DOHH2 (cell line): ENCODE data around the gene RAPGEF1.
A peak's percentile ranks its signal among the peaks of the same experiment; 100 is the strongest.

Experiments
- H3F3A ChIP-seq: fragments of 200-600 bp; sonication (generic), shearing (Covaris generic); 2 replicates; pipeline ENCODE4 v1.6.0; 2016; ENCODE audit warnings: antibody characterized with exemption, mild to moderate bottlenecking; ENCODE audit not compliant: control insufficient read depth, insufficient read depth
- H3K27ac ChIP-seq: fragments of 200-600 bp; sonication (generic); 2 replicates; pipeline ENCODE4 v1.5.1; 2014; ENCODE audit warnings: low read depth, mild to moderate bottlenecking, low read length, moderate library complexity
- H3K27me3 ChIP-seq: fragments of 200-600 bp; sonication (generic); 2 replicates; pipeline ENCODE4 v1.6.1; 2014; ENCODE audit warnings: mild to moderate bottlenecking, low read length, mixed read lengths; ENCODE audit not compliant: control insufficient read depth
- H3K36me3 ChIP-seq: fragments of 200-600 bp; sonication (generic); 2 replicates; pipeline ENCODE4 v1.6.1; 2014; ENCODE audit warnings: mild to moderate bottlenecking, low read length, moderate library complexity, mixed read lengths; ENCODE audit not compliant: control insufficient read depth
- H3K4me1 ChIP-seq: fragments of 200-600 bp; sonication (generic); 2 replicates; pipeline ENCODE4 v1.6.1; 2014; ENCODE audit warnings: mild to moderate bottlenecking, low read length, mixed read lengths; ENCODE audit not compliant: control insufficient read depth
- H3K4me2 ChIP-seq: fragments of 200-600 bp; sonication (generic); 2 replicates; pipeline ENCODE4 v1.6.0; 2014; ENCODE audit warnings: mild to moderate bottlenecking, low read length, moderate library complexity
- H3K4me3 ChIP-seq: fragments of 200-600 bp; sonication (generic); 2 replicates; pipeline ENCODE4 v1.5.1; 2014; ENCODE audit warnings: mild to moderate bottlenecking, low read length, mixed read lengths
- H3K79me2 ChIP-seq: fragments of 200-600 bp; sonication (generic); 2 replicates; pipeline ENCODE4 v1.6.1; 2014; ENCODE audit warnings: mild to moderate bottlenecking, low read length, mixed read lengths; ENCODE audit not compliant: control insufficient read depth
- H3K9me2 ChIP-seq: fragments of 200-600 bp; sonication (generic); replicated peaks from 2 replicates; pipeline ENCODE4 v1.6.1; 2014; ENCODE audit warnings: mild to moderate bottlenecking, low read length, mixed read lengths; ENCODE audit not compliant: control insufficient read depth
- H3K9me3 ChIP-seq: fragments of 200-600 bp; sonication (generic); 2 replicates; pipeline ENCODE4 v1.6.1; 2014; ENCODE audit warnings: antibody characterized with exemption, low read length, mixed read lengths; ENCODE audit not compliant: control insufficient read depth, insufficient read depth
- H4K20me1 ChIP-seq: fragments of 200-600 bp; sonication (generic); 2 replicates; pipeline ENCODE4 v1.6.0; 2014; ENCODE audit warnings: low read depth, mild to moderate bottlenecking, antibody characterized with exemption, low read length, moderate library complexity; ENCODE audit not compliant: control insufficient read depth, insufficient read depth
- EZH2phosphoT487 ChIP-seq: fragments of 200-600 bp; sonication (generic); IDR thresholded peaks from 2 replicates; pipeline ENCODE4 v1.6.1; 2017; ENCODE audit warnings: borderline replicate concordance, mild to moderate bottlenecking, antibody characterized with exemption, low read length, moderate library complexity, mixed read lengths
- TF ChIP-seq, protein P1 (sequence below): fragments of 200-600 bp; sonication (generic); IDR thresholded peaks from one replicate; pipeline ENCODE4 v1.5.1; 2014; ENCODE audit warnings: antibody characterized with exemption, mild to moderate bottlenecking, low read depth, low read length; ENCODE audit not compliant: poor library complexity, severe bottlenecking

RAPGEF1 gene

DNA sequence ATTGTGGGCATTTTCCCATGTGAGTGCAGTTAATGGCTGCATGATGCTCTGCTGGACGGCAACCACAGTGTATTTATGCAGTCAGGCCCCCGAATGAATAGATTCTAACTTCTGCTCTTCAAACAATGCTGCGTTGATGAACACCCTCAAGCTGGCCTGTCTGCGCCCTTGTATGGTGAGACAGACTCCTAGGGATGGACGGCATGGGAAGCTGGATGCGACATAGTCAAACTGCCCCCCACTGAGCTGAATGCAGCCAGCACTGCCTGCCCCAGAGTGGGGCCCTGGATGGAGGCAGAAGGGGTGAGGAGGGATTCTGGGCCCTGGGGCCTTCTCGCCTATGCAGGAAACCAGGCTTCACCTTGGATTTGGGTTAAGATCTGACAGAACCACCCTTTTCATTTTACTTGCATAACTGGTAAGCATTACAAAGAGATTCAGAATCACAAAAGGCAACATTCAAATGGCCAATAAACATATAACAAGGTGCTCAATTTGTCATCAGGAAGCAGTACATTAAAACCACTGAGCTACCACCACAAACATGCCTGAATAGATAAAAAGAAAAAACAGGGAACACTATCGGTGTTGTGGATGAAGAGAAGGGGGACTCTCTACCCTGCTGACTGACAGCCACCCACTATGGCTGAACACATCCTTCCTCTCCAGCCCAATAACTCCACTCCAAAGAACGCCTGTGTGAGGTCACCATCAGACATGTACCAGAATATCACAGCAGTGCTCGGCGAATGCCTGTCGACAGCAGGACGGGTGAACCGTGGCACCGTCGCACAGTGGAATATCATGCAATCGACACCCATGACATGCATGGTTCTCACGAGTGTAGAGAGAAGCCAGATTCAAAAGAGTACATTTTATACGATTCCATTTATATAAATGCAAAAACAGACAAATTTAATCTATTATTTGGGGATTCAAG is 79.1 kb downstream of the RAPGEF1 start:
- Histone ChIP-seq H3K36me3 (peaks cover 34% of the 10 kb centered on the region), H3F3A (peaks cover 51% of the 10 kb centered on the region), H3K27me3 (no peaks in the 10 kb centered on the region), H4K20me1 (no peaks in the 10 kb centered on the region), H3K79me2 (peaks cover 90% of the 10 kb centered on the region), H3K4me1 (peaks cover 95% of the 10 kb centered on the region), H3K9me2 (no peaks in the 10 kb centered on the region), H3K4me2 (peak overlapping the region; percentile 57), H3K27ac (peak overlapping the region; percentile 94), H3K4me3 (peak overlapping the region; percentile 39), H3K9me3 (no peaks in the 10 kb centered on the region)
- TF ChIP-seq, protein P1, sequence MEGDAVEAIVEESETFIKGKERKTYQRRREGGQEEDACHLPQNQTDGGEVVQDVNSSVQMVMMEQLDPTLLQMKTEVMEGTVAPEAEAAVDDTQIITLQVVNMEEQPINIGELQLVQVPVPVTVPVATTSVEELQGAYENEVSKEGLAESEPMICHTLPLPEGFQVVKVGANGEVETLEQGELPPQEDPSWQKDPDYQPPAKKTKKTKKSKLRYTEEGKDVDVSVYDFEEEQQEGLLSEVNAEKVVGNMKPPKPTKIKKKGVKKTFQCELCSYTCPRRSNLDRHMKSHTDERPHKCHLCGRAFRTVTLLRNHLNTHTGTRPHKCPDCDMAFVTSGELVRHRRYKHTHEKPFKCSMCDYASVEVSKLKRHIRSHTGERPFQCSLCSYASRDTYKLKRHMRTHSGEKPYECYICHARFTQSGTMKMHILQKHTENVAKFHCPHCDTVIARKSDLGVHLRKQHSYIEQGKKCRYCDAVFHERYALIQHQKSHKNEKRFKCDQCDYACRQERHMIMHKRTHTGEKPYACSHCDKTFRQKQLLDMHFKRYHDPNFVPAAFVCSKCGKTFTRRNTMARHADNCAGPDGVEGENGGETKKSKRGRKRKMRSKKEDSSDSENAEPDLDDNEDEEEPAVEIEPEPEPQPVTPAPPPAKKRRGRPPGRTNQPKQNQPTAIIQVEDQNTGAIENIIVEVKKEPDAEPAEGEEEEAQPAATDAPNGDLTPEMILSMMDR = no peak
- no peak for TF ChIP-seq EZH2phosphoT487

DNA sequence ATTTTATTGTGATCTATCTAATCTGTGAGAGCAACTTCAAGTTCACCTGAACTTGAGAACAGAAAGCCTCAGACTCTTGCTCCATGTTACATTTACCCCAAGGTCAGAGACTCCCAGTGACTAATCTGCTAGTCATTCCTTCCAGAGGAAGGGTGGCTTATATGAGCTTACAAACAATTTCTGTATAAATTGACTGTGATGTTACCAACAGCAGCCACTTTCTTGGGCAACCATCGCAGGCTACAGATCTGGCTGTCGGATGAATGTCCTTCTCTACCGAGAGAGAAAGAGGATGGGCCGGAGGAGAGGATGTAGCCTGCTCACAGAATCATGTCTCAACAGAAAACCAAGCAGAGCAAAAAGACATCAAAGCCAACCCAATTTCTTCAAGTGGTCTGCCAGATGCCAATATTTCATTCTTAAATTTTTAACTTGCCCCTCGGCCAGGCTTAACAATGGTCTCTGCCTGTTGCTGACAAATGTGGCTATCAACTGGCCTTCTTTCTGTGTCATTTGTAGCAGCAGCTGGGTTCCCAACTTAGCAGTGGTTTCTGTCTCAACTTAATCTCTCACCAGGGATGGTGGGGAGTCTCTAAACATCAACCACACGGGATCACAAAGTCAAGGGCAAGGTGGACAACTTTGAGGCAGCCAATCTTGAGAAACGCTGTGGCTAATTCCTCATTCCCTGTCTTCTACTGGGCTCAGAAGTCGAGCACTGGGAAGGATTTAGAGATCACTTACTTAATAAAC is 81.3 kb downstream of the RAPGEF1 start:
- Histone ChIP-seq H3K27ac (peak overlapping the region; percentile 94), H3K4me2 (peak overlapping the region; percentile 80), H3K79me2 (peaks cover 89% of the 10 kb centered on the region), H3K9me2 (no peaks in the 10 kb centered on the region), H3K4me3 (peak overlapping the region; percentile 51), H3K36me3 (peaks cover 28% of the 10 kb centered on the region), H3K4me1 (peaks cover 100% of the 10 kb centered on the region), H4K20me1 (peaks cover 1% of the 10 kb centered on the region; the same call in 1 of the 2 replicates), H3F3A (peaks cover 49% of the 10 kb centered on the region), H3K9me3 (no peaks in the 10 kb centered on the region), H3K27me3 (no peaks in the 10 kb centered on the region)
- no peak for TF ChIP-seq EZH2phosphoT487
- TF ChIP-seq, protein P1 = no peak

DNA sequence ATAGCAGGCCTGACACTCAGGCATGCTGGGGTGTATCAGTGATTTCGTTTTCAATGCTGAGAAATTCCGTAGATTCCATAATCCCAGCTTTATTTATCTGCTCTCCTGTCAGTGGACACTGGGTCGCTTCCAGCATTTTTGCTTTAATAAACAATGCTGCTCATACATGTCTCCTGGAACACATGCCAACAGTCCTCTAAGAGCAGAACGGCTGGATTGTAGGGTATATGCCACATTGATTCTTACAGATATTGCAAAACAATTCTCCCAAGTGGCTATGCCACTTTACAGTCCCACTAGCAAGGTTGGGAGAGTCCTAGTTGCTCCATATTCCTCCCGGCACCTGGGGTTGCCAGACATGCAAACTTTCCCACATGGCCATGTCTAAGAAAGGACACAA is 81.9 kb downstream of the RAPGEF1 start:
- Histone ChIP-seq H3K9me3 (no peaks in the 10 kb centered on the region), H3K36me3 (peaks cover 35% of the 10 kb centered on the region), H3K79me2 (peaks cover 89% of the 10 kb centered on the region), H3K4me1 (peaks cover 100% of the 10 kb centered on the region), H3K27me3 (no peaks in the 10 kb centered on the region), H3K4me2 (peak overlapping the region; percentile 80), H4K20me1 (peaks cover 4% of the 10 kb centered on the region; the same call in 1 of the 2 replicates), H3F3A (peaks cover 48% of the 10 kb centered on the region), H3K4me3 (peak overlapping the region; percentile 51), H3K9me2 (no peaks in the 10 kb centered on the region), H3K27ac (peak overlapping the region; percentile 94)
- no peak for TF ChIP-seq EZH2phosphoT487
- TF ChIP-seq, protein P1 = no peak
